Measurements from ENCODE around the gene ZC3H10. TPM values are rescaled to one million over a fixed set of nuclear protein-coding genes. Genes with fewer than 3 reads are reported as not detected.

Gene ZC3H10
- total and polyA plus RNA-seq, 2 of the 13 experiments (the other 11 are each of a cell fraction or from before 2014, with no cell fraction given): 0.70 to 2.3 TPM

- no peak for TF ChIP-seq NFYB (CRISPR knock-in tag; IDR thresholded peaks at IDR 0.05)
- peak; percentile 74; the same call in 1 of the 2 replicates for TF ChIP-seq BRF2 (CRISPR knock-in tag; IDR thresholded peaks at IDR 0.05)
- TF ChIP-seq ATF4 (CRISPR knock-in tag; IDR thresholded peaks at IDR 0.05): peak in 1 of 2 experiments; percentile 77; a peak in 2 of 4 replicates
- TF ChIP-seq PAXIP1 (CRISPR knock-in tag; conservative IDR thresholded peaks at IDR 0.05): peak; percentile 57
- TF ChIP-seq SNAPC2 (CRISPR knock-in tag; IDR thresholded peaks at IDR 0.05): peak; percentile 73; the same call in 1 of the 2 replicates
- peak; percentile 52; the same call in 1 of the 2 replicates for TF ChIP-seq ZNF275 (CRISPR knock-in tag; IDR thresholded peaks at IDR 0.05; ENCODE audit: borderline replicate concordance)
- TF ChIP-seq SRSF4 (IDR thresholded peaks at IDR 0.05; ENCODE audit: low read depth, low read length, poor library complexity, severe bottlenecking): no peak
- no peak for TF ChIP-seq IRF1 (CRISPR knock-in tag; IDR thresholded peaks at IDR 0.05; ENCODE audit: low read depth)
- no peak for TF ChIP-seq EP300 (IDR thresholded peaks at IDR 0.05; ENCODE audit: low read depth in 2 of 2, low read length in 2 of 2)
- no peak for TF ChIP-seq EP300 (CRISPR knock-in tag; IDR thresholded peaks at IDR 0.05; ENCODE audit: borderline replicate concordance)
- TF ChIP-seq ZNF207 (IDR thresholded peaks at IDR 0.05; ENCODE audit: borderline replicate concordance): no peak
- no peak for TF ChIP-seq ZNF124 (CRISPR knock-in tag; IDR thresholded peaks at IDR 0.05)
- 0 out of 2 replicates have a peak, but pooled peaks have one; percentile 46 for TF ChIP-seq HOXD1 (CRISPR knock-in tag; IDR thresholded peaks at IDR 0.05)
- TF ChIP-seq CEBPB (IDR thresholded peaks at IDR 0.05; ENCODE audit: borderline replicate concordance, low read depth, low read length): no peak
- TF ChIP-seq HMGXB3 (CRISPR knock-in tag; IDR thresholded peaks at IDR 0.05; ENCODE audit: borderline replicate concordance): peak; percentile 46
These were observed 38.1 kb upstream of the ZC3H10 start, which contains the start of gene ERBB3 (continued) for GRCh38 chr12:56079723-56080555.

All from HepG2 (cell line).